HEK293 (cell line): ENCODE measurements around the gene AKAIN1.

Experiments used
- CTCF ChIA-PET: fragments of 350-600 bp; formaldehyde crosslinking; extraction: SDS; loops from one replicate; lab custom pipeline; 2021; ENCODE audit warnings: antibody characterized with exemption; lab: Yijun Ruan, JAX
- POLR2A ChIA-PET: fragments of 300-600 bp; formaldehyde crosslinking; extraction: SDS; loops from one replicate; lab custom pipeline; 2020; ENCODE audit warnings: antibody characterized with exemption, inconsistent platforms; lab: Yijun Ruan, JAX
- H3K27ac ChIP-seq: fragments of 200-500 bp; sonication (Bioruptor generic); 2 replicates; pipeline ENCODE4 v1.5.1; 2014; ENCODE audit warnings: low read depth, low read length, control low read depth, inconsistent platforms; ENCODE audit errors: extremely low read depth
- H3K36me3 ChIP-seq, 2 experiments: fragments of 200-500 bp in 1 of 2; sonication (Bioruptor generic) in 1 of 2; 1 replicate in 1 of 2; 2 replicates in 1 of 2; pipeline ENCODE4 v1.5.1; 2014 to 2017; ENCODE audit warnings: inconsistent platforms in 2 of 2, low read length in 2 of 2; ENCODE audit not compliant: control insufficient read depth in 2 of 2, insufficient read depth in 1 of 2
- H3K4me1 ChIP-seq: fragments of 200-500 bp; sonication (Bioruptor generic); 2 replicates; pipeline ENCODE4 v1.5.1; 2014; ENCODE audit warnings: mild to moderate bottlenecking, low read length, inconsistent platforms; ENCODE audit not compliant: control insufficient read depth, insufficient read depth
- H3K4me3 ChIP-seq: 2 replicates; pipeline ENCODE4 v1.5.1; 2011; ENCODE audit warnings: low read depth, mild to moderate bottlenecking, control low read depth, low read length, moderate library complexity
- H3K9me3 ChIP-seq: fragments of 200-500 bp; sonication (Bioruptor generic); 2 replicates; pipeline ENCODE4 v1.5.1; 2014; ENCODE audit warnings: low read depth, low read length, inconsistent platforms; ENCODE audit not compliant: control insufficient read depth, insufficient read depth
- HOXD13 ChIP-seq: sonication (generic); formaldehyde crosslinking; IDR thresholded peaks from 2 replicates; pipeline ENCODE4 v1.8.0; 2022; ENCODE audit warnings: missing genetic modification reagents, borderline replicate concordance
- PRDM6 ChIP-seq: fragments of 450-650 bp; formaldehyde crosslinking; IDR thresholded peaks from 2 replicates; pipeline ENCODE4 v1.5.1; 2017; ENCODE audit warnings: missing biosample characterization, missing genetic modification characterization
- REST ChIP-seq: fragments of 450-650 bp; formaldehyde crosslinking; IDR thresholded peaks from 2 replicates; pipeline ENCODE4 v1.5.1; 2016; ENCODE audit warnings: missing biosample characterization, missing genetic modification characterization
- ZBTB44 ChIP-seq: fragments of 450-650 bp; IDR thresholded peaks from 2 replicates; pipeline ENCODE4 v1.5.1; 2018; ENCODE audit warnings: missing biosample characterization, mild to moderate bottlenecking, missing genetic modification characterization
- ZIC2 ChIP-seq: fragments of 450-650 bp; formaldehyde crosslinking; IDR thresholded peaks from 2 replicates; pipeline ENCODE4 v1.5.1; 2016; ENCODE audit warnings: missing biosample characterization, missing genetic modification characterization
- ZNF114 ChIP-seq: fragments of 450-650 bp; formaldehyde crosslinking; IDR thresholded peaks from 2 replicates; pipeline ENCODE4 v1.5.0; 2017; ENCODE audit warnings: missing biosample characterization, missing genetic modification characterization
- ZNF148 ChIP-seq: fragments of 450-650 bp; formaldehyde crosslinking; IDR thresholded peaks from 2 replicates; pipeline ENCODE4 v1.5.0; 2017; ENCODE audit warnings: missing biosample characterization, missing genetic modification characterization, borderline replicate concordance
- ZNF174 ChIP-seq: fragments of 450-650 bp; formaldehyde crosslinking; IDR thresholded peaks from 2 replicates; pipeline ENCODE4 v1.5.0; 2017; ENCODE audit warnings: missing biosample characterization, mild to moderate bottlenecking, missing genetic modification characterization
- ZNF221 ChIP-seq: fragments of 450-650 bp; formaldehyde crosslinking; IDR thresholded peaks from 2 replicates; pipeline ENCODE4 v1.5.1; 2017; ENCODE audit warnings: missing biosample characterization, missing genetic modification characterization, borderline replicate concordance
- ZNF24 ChIP-seq: fragments of 450-650 bp; formaldehyde crosslinking; IDR thresholded peaks from 2 replicates; pipeline ENCODE4 v1.5.1; 2016; ENCODE audit warnings: missing biosample characterization, missing genetic modification characterization
- ZNF248 ChIP-seq: fragments of 450-650 bp; formaldehyde crosslinking; IDR thresholded peaks from 2 replicates; pipeline ENCODE4 v1.5.1; 2017; ENCODE audit warnings: missing biosample characterization, missing genetic modification characterization
- ZNF404 ChIP-seq: fragments of 450-650 bp; formaldehyde crosslinking; IDR thresholded peaks from 2 replicates; pipeline ENCODE4 v1.5.1; 2017; ENCODE audit warnings: missing biosample characterization, missing genetic modification characterization
- ZNF555 ChIP-seq: fragments of 450-650 bp; formaldehyde crosslinking; conservative IDR thresholded peaks from 2 replicates; pipeline ENCODE4 v1.5.1; 2017; ENCODE audit warnings: missing biosample characterization, mild to moderate bottlenecking, missing genetic modification characterization, inconsistent platforms
- ZNF596 ChIP-seq: fragments of 450-650 bp; IDR thresholded peaks from 2 replicates; pipeline ENCODE4 v1.5.0; 2018; ENCODE audit warnings: missing biosample characterization, mild to moderate bottlenecking, missing genetic modification characterization, moderate library complexity
- ZNF623 ChIP-seq: fragments of 450-650 bp; formaldehyde crosslinking; IDR thresholded peaks from 2 replicates; pipeline ENCODE4 v1.5.1; 2016; ENCODE audit warnings: missing biosample characterization, missing genetic modification characterization
- ZNF624 ChIP-seq: fragments of 450-650 bp; formaldehyde crosslinking; IDR thresholded peaks from 2 replicates; pipeline ENCODE4 v1.5.1; 2017; ENCODE audit warnings: missing biosample characterization, missing genetic modification characterization
- ZNF664 ChIP-seq: fragments of 450-650 bp; formaldehyde crosslinking; IDR thresholded peaks from 2 replicates; pipeline ENCODE4 v1.5.1; 2016; ENCODE audit warnings: missing biosample characterization, missing genetic modification characterization
- ZNF707 ChIP-seq: fragments of 450-650 bp; formaldehyde crosslinking; IDR thresholded peaks from 2 replicates; pipeline ENCODE4 v1.5.1; 2016; ENCODE audit warnings: missing biosample characterization, missing genetic modification characterization
- ZSCAN23 ChIP-seq: fragments of 450-650 bp; formaldehyde crosslinking; IDR thresholded peaks from 2 replicates; pipeline ENCODE4 v1.5.1; 2016; ENCODE audit warnings: missing biosample characterization, missing genetic modification characterization
- ZSCAN4 ChIP-seq: fragments of 450-650 bp; formaldehyde crosslinking; IDR thresholded peaks from 2 replicates; pipeline ENCODE4 v1.5.1; 2017; ENCODE audit warnings: missing biosample characterization, missing genetic modification characterization

AKAIN1 gene

GRCh38 chr18:5178519-5178918, 18.5 kb downstream of the AKAIN1 start (continued):
- TF ChIP-seq ZNF404 (tag by site-specific recombination) (no peak), ZNF623 (tag by site-specific recombination) (no peak), ZBTB44 (no peak), ZNF174 (tag by site-specific recombination) (no peak), HOXD13 (CRISPR knock-in tag) (no peak)

- H3K27ac ChIP-seq = no peak overlapping the region
- CTCF ChIA-PET = no interaction called here
- POLR2A ChIA-PET = no interaction called here
Observed at GRCh38 chr18:5175378-5175777, 21.7 kb downstream of the AKAIN1 start.

More at GRCh38 chr18:5175378-5175777, 21.7 kb downstream of the AKAIN1 start:
- Histone ChIP-seq H3K4me1 (no peaks in the 10 kb centered on the region), H3K4me3 (no peak overlapping the region), H3K36me3 (no peaks in the 10 kb centered on the region), H3K9me3 (no peaks in the 10 kb centered on the region)
- no peak for TF ChIP-seq ZSCAN23 (tag by site-specific recombination)
- no peak for TF ChIP-seq ZNF707 (tag by site-specific recombination)
- TF ChIP-seq ZNF24 (tag by site-specific recombination) = no peak
- no peak for TF ChIP-seq ZSCAN4 (tag by site-specific recombination)
- TF ChIP-seq ZNF148 = no peak
- no peak for TF ChIP-seq ZNF248
- no peak for TF ChIP-seq ZNF555 (tag by site-specific recombination)
- no peak for TF ChIP-seq PRDM6 (tag by site-specific recombination)
- TF ChIP-seq ZNF596 = no peak
- TF ChIP-seq ZNF114 (tag by site-specific recombination) = no peak
- no peak for TF ChIP-seq REST (tag by site-specific recombination)
- no peak for TF ChIP-seq ZNF664 (tag by site-specific recombination)
- TF ChIP-seq ZNF221 (tag by site-specific recombination) = no peak
- no peak for TF ChIP-seq ZIC2
- no peak for TF ChIP-seq ZNF624 (tag by site-specific recombination)
